Suprapubic skin (tissue), 4 donors: ENCODE measurements around the gene CDK2.

Source experiments
- EP300 ChIP-seq: sonication (generic); formaldehyde crosslinking; IDR thresholded peaks from one replicate; pipeline ENCODE4 v1.6.1; 2017; ENCODE audit warnings: antibody characterized with exemption
- POLR2AphosphoS5 ChIP-seq, 3 donors: sonication (generic); formaldehyde crosslinking; IDR thresholded peaks; one replicate each; pipeline ENCODE4 v1.6.1; 2017; ENCODE audit warnings: antibody characterized with exemption in 3 of 3
- TF ChIP-seq, protein P1 (sequence below), 2 donors: fragments of 200-600 bp in 1 of 2; fragments of 450-650 bp in 1 of 2; sonication (generic) in 1 of 2; IDR thresholded peaks; one replicate each; pipeline ENCODE4 v1.5.1; 2016 to 2019; ENCODE audit warnings: antibody characterized with exemption in 2 of 2, mild to moderate bottlenecking in 1 of 2, moderate library complexity in 1 of 2

DNA sequence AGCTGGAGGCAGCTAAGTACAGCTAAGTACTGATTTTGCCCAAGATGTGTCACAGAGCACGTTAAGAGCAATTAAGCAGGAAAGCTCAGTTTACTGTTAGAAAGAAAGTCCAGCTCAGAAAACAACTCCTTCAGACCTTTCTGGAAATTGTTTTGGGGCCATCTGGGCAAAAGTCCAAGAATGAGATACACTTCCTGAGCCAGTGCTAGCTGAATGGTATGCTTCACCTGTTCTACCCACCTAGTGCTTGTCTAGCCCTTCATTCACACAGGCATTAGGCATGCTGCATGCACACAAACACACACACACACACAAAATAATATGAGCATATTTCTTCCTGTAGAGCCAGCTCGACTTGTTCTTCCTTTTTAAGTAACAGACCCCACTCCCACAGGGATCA lies 47.6 kb downstream of the CDK2 start:
- no peak for TF ChIP-seq EP300
- TF ChIP-seq POLR2AphosphoS5 (IDR thresholded peaks at IDR 0.05) = no peak
- TF ChIP-seq, protein P1, sequence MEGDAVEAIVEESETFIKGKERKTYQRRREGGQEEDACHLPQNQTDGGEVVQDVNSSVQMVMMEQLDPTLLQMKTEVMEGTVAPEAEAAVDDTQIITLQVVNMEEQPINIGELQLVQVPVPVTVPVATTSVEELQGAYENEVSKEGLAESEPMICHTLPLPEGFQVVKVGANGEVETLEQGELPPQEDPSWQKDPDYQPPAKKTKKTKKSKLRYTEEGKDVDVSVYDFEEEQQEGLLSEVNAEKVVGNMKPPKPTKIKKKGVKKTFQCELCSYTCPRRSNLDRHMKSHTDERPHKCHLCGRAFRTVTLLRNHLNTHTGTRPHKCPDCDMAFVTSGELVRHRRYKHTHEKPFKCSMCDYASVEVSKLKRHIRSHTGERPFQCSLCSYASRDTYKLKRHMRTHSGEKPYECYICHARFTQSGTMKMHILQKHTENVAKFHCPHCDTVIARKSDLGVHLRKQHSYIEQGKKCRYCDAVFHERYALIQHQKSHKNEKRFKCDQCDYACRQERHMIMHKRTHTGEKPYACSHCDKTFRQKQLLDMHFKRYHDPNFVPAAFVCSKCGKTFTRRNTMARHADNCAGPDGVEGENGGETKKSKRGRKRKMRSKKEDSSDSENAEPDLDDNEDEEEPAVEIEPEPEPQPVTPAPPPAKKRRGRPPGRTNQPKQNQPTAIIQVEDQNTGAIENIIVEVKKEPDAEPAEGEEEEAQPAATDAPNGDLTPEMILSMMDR (IDR thresholded peaks at IDR 0.05) = no peak
